ENCODE data around the gene ODC1.
"Not testable (repeated sequence)": the region's sequence is repeated elsewhere in the genome, so short reads cannot be mapped to it uniquely, and the experiment has no call there.

The ODC1 gene

GRCh38 chr2:10466801-10467200, 18.7 kb upstream of the ODC1 start:
- TF ChIP-seq CTCF (IDR thresholded peaks at IDR 0.05; ENCODE audit: borderline replicate concordance, control extremely low read depth, extremely low read depth, insufficient read depth, missing control alignments) = no peak
- in situ Hi-C loops (cut with MboI; ENCODE audit: low sequenced_read_pairs, unreplicated experiment) = no loop called here
- no peak for DNase-seq (ENCODE audit: low spot score)

DNA sequence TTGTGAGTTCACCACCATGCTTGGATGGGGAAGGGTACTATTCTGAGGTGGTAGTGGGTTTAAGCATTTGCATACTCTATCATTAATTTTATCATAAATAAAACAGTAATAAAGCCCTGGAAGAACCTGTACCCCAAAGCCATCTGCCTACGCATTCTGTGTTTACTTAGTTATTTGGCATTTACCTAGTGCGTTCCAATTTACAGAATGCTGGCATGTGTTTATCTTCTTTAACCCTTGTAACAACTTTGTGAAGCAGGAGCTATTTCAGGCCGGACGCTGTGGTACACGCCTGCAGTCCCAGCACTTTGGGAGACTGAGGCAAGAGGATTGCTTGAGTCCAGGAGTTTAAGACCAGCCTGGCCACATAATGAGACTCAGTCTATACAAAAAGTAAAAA, 17.8 kb upstream of the ODC1 start:
- in situ Hi-C loops (cut with MboI; ENCODE audit: low sequenced_read_pairs, unreplicated experiment) = no loop called here
- no peak for TF ChIP-seq CTCF (IDR thresholded peaks at IDR 0.05; ENCODE audit: borderline replicate concordance, control extremely low read depth, extremely low read depth, insufficient read depth, missing control alignments)
- no peak for DNase-seq (ENCODE audit: low spot score)

DNA sequence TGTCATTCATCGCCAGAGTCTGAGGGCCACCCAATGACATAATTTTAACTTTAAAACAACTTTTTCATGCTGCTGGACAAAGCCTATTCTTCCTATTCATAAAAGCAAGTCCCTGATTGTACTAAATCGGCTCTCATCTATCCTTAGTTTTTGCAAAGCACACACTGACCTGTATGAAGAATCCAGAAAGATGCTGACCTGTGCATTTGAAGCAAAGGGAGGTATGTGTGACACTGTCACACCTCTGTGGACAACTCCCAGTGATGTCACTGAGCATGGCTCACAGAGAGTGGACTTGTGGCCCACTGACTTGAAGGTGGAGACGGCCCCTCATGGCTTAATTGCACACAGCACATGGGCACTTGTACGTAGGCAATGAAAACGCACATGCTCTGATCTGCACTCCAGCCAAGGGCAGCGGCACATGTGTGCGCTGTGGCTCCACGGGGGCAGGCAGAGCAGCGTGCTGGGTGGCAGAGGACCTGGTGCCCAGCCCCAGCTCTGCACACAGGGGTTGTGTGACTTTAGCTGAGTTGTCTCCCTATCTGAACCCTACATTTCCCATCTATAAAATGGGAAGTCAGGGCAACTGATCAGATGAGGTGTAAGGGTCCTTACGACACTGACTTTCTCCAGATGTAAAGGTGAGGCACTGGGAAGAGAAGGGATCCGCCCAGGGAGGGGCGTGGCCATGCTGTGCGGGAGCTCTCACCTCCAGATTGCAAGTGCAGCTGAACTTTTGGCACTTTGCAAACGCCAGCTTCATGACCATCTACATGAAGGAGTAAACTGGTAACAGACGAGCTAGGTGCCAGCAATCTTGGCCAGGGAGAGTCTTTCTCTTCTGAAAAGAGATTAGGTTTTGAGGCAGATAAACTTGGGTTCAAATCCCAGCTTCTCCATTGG, 14.3 kb upstream of the ODC1 start:
- no peak for DNase-seq (ENCODE audit: low spot score)
- no peak for TF ChIP-seq CTCF (IDR thresholded peaks at IDR 0.05; ENCODE audit: borderline replicate concordance, control extremely low read depth, extremely low read depth, insufficient read depth, missing control alignments)
- in situ Hi-C loops (cut with MboI; ENCODE audit: low sequenced_read_pairs, unreplicated experiment) = no loop called here

- no peak for DNase-seq (ENCODE audit: low spot score)
- no peak for TF ChIP-seq CTCF (IDR thresholded peaks at IDR 0.05; ENCODE audit: borderline replicate concordance, control extremely low read depth, extremely low read depth, insufficient read depth, missing control alignments)
- in situ Hi-C loops (cut with MboI; ENCODE audit: low sequenced_read_pairs, unreplicated experiment) = no loop called here
These were observed 12.3 kb upstream of the ODC1 start for GRCh38 chr2:10460366-10460796.

GRCh38 chr2:10457846-10458598, 9.9 kb upstream of the ODC1 start:
- no peak for DNase-seq (ENCODE audit: low spot score)
- TF ChIP-seq CTCF (IDR thresholded peaks at IDR 0.05; ENCODE audit: borderline replicate concordance, control extremely low read depth, extremely low read depth, insufficient read depth, missing control alignments) = no peak
- in situ Hi-C loops (cut with MboI; ENCODE audit: low sequenced_read_pairs, unreplicated experiment) = no loop called here

GRCh38 chr2:10457195-10457594, 9.1 kb upstream of the ODC1 start:
- DNase-seq (ENCODE audit: low spot score); in situ Hi-C loops (cut with MboI; ENCODE audit: low sequenced_read_pairs, unreplicated experiment): not testable (repeated sequence)

DNA sequence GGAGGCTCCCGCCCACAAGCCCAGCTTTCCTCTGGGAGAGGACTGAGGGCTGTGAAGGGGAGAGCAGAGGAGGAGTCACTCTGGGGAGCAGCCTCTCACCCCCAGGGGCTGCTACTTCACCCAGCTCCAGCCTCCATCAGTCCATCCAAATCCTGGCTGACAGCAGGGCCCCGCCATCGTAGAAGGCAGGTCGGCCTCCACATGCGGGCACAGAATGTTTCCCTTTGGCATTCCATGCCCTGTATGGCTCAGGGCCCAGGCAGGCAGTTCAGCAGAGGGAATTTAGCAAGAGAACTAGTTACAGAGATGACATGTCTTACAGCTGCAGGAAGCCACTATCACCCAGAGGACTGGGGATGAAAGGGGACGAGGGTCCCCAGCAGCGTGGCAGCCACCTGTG, 6.4 kb upstream of the ODC1 start:
- no peak for TF ChIP-seq CTCF (IDR thresholded peaks at IDR 0.05; ENCODE audit: borderline replicate concordance, control extremely low read depth, extremely low read depth, insufficient read depth, missing control alignments)
- no peak for DNase-seq (ENCODE audit: low spot score)
- in situ Hi-C loops (cut with MboI; ENCODE audit: low sequenced_read_pairs, unreplicated experiment) = no loop called here

Measured in GM13976 (cell line).